ENCODE data around the gene TBC1D8. TPM values are rescaled to one million over a fixed set of nuclear protein-coding genes. Genes with fewer than 3 reads are reported as not detected.

The TBC1D8 gene
- total and polyA plus RNA-seq, 7 experiments from 2014 or later: 0.30 to 20.1 (median 2.2) TPM

- intact Hi-C loops (cut with micrococcal nuclease): no loop called here
- no peaks in the 10 kb centered on the region for H3K27me3 ChIP-seq (ENCODE audit: control insufficient read depth in 2 of 2, insufficient read depth in 2 of 2, low read length in 2 of 2)
- H3K4me1 ChIP-seq (ENCODE audit: control insufficient read depth in 2 of 2, insufficient read depth in 2 of 2, low read length in 2 of 2): no peaks in the 10 kb centered on the region
- H3K36me3 ChIP-seq (ENCODE audit: control insufficient read depth in 2 of 3, insufficient read depth in 3 of 3, low read length in 3 of 3): no peaks in the 10 kb centered on the region
- Mint-ChIP-seq H3K4me3 (no peak overlapping the region), H3K4me1 (peaks cover 0 to 5% (median 0%) of the 10 kb centered on the region in 7 donors), H3K36me3 (peaks cover 0 to 7% (median 0%) of the 10 kb centered on the region in 5 donors), H3K9me3 (peaks cover 0 to 3% (median 0%) of the 10 kb centered on the region in 11 donors), H3K27ac (no peak overlapping the region), H3K27me3 (no peaks in the 10 kb centered on the region)
- H3K27ac ChIP-seq (ENCODE audit: low read depth, low read length): no peak overlapping the region
- CTCF ChIA-PET: no interaction called here
- POLR2A ChIA-PET: no interaction called here
- no peaks in the 10 kb centered on the region for H3K9me3 ChIP-seq (ENCODE audit: control insufficient read depth in 2 of 3, low read length in 3 of 3)
- no peak for DNase-seq
- H3K4me3 ChIP-seq (ENCODE audit: low read length): no peak overlapping the region
- no peak for ATAC-seq
Measured at GRCh38 chr2:101083613-101084012, 67.6 kb downstream of the TBC1D8 start.

- POLR2A ChIA-PET: no interaction called here
- Histone ChIP-seq H3K27me3 (ENCODE audit: control insufficient read depth in 2 of 2, insufficient read depth in 2 of 2, low read length in 2 of 2) (no peaks in the 10 kb centered on the region), H3K36me3 (ENCODE audit: control insufficient read depth in 2 of 3, insufficient read depth in 3 of 3, low read length in 3 of 3) (no peaks in the 10 kb centered on the region), H3K9me3 (ENCODE audit: control insufficient read depth in 2 of 3, low read length in 3 of 3) (no peaks in the 10 kb centered on the region), H3K4me1 (ENCODE audit: control insufficient read depth in 2 of 2, insufficient read depth in 2 of 2, low read length in 2 of 2) (no peaks in the 10 kb centered on the region), H3K27ac (ENCODE audit: low read depth, low read length) (no peak overlapping the region), H3K4me3 (ENCODE audit: low read length) (no peak overlapping the region)
- H3K4me1 Mint-ChIP-seq: peaks cover 0 to 3% (median 0%) of the 10 kb centered on the region in 7 donors
- H3K27me3 Mint-ChIP-seq: no peaks in the 10 kb centered on the region
- H3K9me3 Mint-ChIP-seq: peaks cover 0 to 3% (median 0%) of the 10 kb centered on the region in 11 donors
- no peak overlapping the region for H3K4me3 Mint-ChIP-seq
- DNase-seq: no peak
- intact Hi-C loops (cut with micrococcal nuclease): no loop called here
- H3K36me3 Mint-ChIP-seq: peaks cover 0 to 7% (median 0%) of the 10 kb centered on the region in 5 donors
- ATAC-seq: no peak
- CTCF ChIA-PET: no interaction called here
- H3K27ac Mint-ChIP-seq: no peak overlapping the region
Measured at GRCh38 chr2:101082998-101083397, 68.2 kb downstream of the TBC1D8 start.

- Histone ChIP-seq H3K9me3 (ENCODE audit: control insufficient read depth in 2 of 3, low read length in 3 of 3) (no peaks in the 10 kb centered on the region), H3K27me3 (ENCODE audit: control insufficient read depth in 2 of 2, insufficient read depth in 2 of 2, low read length in 2 of 2) (no peaks in the 10 kb centered on the region), H3K4me1 (ENCODE audit: control insufficient read depth in 2 of 2, insufficient read depth in 2 of 2, low read length in 2 of 2) (no peaks in the 10 kb centered on the region), H3K36me3 (ENCODE audit: control insufficient read depth in 2 of 3, insufficient read depth in 3 of 3, low read length in 3 of 3) (no peaks in the 10 kb centered on the region), H3K4me3 (ENCODE audit: low read length) (no peak overlapping the region), H3K27ac (ENCODE audit: low read depth, low read length) (no peak overlapping the region)
- H3K27ac Mint-ChIP-seq: no peak overlapping the region
- peaks cover 0 to 7% (median 4%) of the 10 kb centered on the region in 5 donors for H3K36me3 Mint-ChIP-seq
- DNase-seq (no peak), ATAC-seq (no peak)
- H3K4me3 Mint-ChIP-seq: no peak overlapping the region
- no peaks in the 10 kb centered on the region for H3K4me1 Mint-ChIP-seq
- peaks cover 0 to 2% (median 0%) of the 10 kb centered on the region in 5 donors for H3K27me3 Mint-ChIP-seq
- intact Hi-C loops (cut with micrococcal nuclease): no loop called here
- CTCF ChIA-PET: no interaction called here
- POLR2A ChIA-PET: no interaction called here
- peaks cover 0 to 3% (median 0%) of the 10 kb centered on the region in 11 donors for H3K9me3 Mint-ChIP-seq
Measured at GRCh38 chr2:101081375-101081907, 69.7 kb downstream of the TBC1D8 start.

- ChIA-PET CTCF (no interaction called here), POLR2A (no interaction called here)
- H3K4me1 Mint-ChIP-seq: no peaks in the 10 kb centered on the region
- no peak overlapping the region for H3K27ac ChIP-seq (ENCODE audit: low read depth, low read length)
- H3K4me1 ChIP-seq (ENCODE audit: control insufficient read depth in 2 of 2, insufficient read depth in 2 of 2, low read length in 2 of 2): no peaks in the 10 kb centered on the region
- intact Hi-C loops (cut with micrococcal nuclease): no loop called here
- peaks cover 0 to 4% (median 0%) of the 10 kb centered on the region in 11 donors for H3K9me3 Mint-ChIP-seq
- no peak overlapping the region for H3K27ac Mint-ChIP-seq
- H3K27me3 Mint-ChIP-seq: peaks cover 0 to 2% (median 0%) of the 10 kb centered on the region in 5 donors
- no peak overlapping the region for H3K4me3 ChIP-seq (ENCODE audit: low read length)
- H3K9me3 ChIP-seq (ENCODE audit: control insufficient read depth in 2 of 3, low read length in 3 of 3): no peaks in the 10 kb centered on the region
- no peaks in the 10 kb centered on the region for H3K27me3 ChIP-seq (ENCODE audit: control insufficient read depth in 2 of 2, insufficient read depth in 2 of 2, low read length in 2 of 2)
- ATAC-seq: no peak
- no peak for DNase-seq
- H3K4me3 Mint-ChIP-seq: no peak overlapping the region
- H3K36me3 ChIP-seq (ENCODE audit: control insufficient read depth in 2 of 3, insufficient read depth in 3 of 3, low read length in 3 of 3): no peaks in the 10 kb centered on the region
- H3K36me3 Mint-ChIP-seq: peaks cover 0 to 11% (median 7%) of the 10 kb centered on the region in 5 donors
Measured at GRCh38 chr2:101080211-101081068, 70.7 kb downstream of the TBC1D8 start.

DNA sequence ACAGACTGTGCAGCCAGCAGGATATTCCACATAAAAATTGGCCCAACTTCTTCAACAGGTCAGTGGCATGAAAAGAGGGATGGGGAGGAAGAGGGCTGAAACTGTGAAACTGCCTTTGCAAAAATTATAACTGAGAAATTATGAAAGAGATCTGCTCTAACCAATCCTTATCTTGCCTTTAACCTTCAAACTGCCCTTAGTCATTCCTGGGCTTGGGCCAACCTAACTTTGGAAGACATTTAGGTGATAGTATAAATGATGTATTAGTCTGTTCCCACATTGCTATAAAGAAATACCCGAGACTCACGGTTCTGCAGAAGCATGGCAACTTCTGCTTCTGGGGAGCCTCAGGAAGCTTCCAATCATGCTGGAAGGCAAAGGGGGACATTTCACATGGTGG, 74.6 kb downstream of the TBC1D8 start:
- Mint-ChIP-seq H3K9me3 (peaks cover 0 to 6% (median 2%) of the 10 kb centered on the region in 11 donors), H3K27me3 (peaks cover 0 to 2% (median 0%) of the 10 kb centered on the region in 5 donors), H3K36me3 (peaks cover 0 to 9% (median 7%) of the 10 kb centered on the region in 5 donors), H3K4me1 (no peaks in the 10 kb centered on the region), H3K27ac (no peak overlapping the region), H3K4me3 (no peak overlapping the region)
- Histone ChIP-seq H3K36me3 (ENCODE audit: control insufficient read depth in 2 of 3, insufficient read depth in 3 of 3, low read length in 3 of 3) (no peaks in the 10 kb centered on the region), H3K27ac (ENCODE audit: low read depth, low read length) (no peak overlapping the region), H3K4me1 (ENCODE audit: control insufficient read depth in 2 of 2, insufficient read depth in 2 of 2, low read length in 2 of 2) (no peaks in the 10 kb centered on the region), H3K9me3 (ENCODE audit: control insufficient read depth in 2 of 3, low read length in 3 of 3) (no peaks in the 10 kb centered on the region), H3K27me3 (ENCODE audit: control insufficient read depth in 2 of 2, insufficient read depth in 2 of 2, low read length in 2 of 2) (no peaks in the 10 kb centered on the region), H3K4me3 (ENCODE audit: low read length) (no peak overlapping the region)
- ChIA-PET POLR2A (no interaction called here), CTCF (no interaction called here)
- DNase-seq (no peak), ATAC-seq (no peak)
- intact Hi-C loops (cut with micrococcal nuclease): no loop called here

DNA sequence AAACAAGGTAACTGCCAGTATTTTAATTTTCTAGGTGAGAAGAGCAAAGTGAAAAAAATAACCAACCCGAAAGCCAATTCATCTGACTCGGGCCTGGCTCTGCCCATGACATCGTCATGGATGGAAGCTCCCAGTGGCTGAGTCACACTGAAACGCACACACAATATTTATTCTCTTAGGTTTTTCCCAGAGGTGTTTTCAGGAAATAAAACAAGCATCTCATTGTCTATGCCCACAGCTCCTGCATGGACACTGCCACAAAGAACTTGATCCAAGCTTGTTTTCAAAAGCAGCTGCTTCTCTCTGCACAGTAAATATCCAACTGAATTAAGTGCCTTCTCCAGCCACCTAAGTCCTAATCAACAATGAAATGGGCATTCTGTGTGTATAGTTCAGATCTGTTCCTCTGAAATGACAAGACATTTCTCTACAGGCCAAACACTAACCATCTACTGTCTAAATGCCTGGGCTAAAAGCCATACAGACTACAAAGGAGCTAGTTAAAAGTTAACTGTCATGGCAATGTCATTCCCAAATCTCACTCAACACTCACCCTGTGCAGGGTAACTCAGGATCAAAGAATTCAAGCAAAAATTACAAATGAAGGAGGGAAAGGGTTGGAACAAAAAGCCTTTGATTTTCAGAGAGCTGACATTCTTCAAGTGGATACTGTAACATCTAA, 86.2 kb downstream of the TBC1D8 start:
- Histone ChIP-seq H3K9me3 (ENCODE audit: control insufficient read depth in 2 of 3, low read length in 3 of 3) (no peaks in the 10 kb centered on the region), H3K27me3 (ENCODE audit: control insufficient read depth in 2 of 2, insufficient read depth in 2 of 2, low read length in 2 of 2) (no peaks in the 10 kb centered on the region), H3K4me1 (ENCODE audit: control insufficient read depth in 2 of 2, insufficient read depth in 2 of 2, low read length in 2 of 2) (no peaks in the 10 kb centered on the region), H3K36me3 (ENCODE audit: control insufficient read depth in 2 of 3, insufficient read depth in 3 of 3, low read length in 3 of 3) (no peaks in the 10 kb centered on the region), H3K27ac (ENCODE audit: low read depth, low read length) (no peak overlapping the region), H3K4me3 (ENCODE audit: low read length) (no peak overlapping the region)
- Mint-ChIP-seq H3K27me3 (no peaks in the 10 kb centered on the region), H3K9me3 (no peaks in the 10 kb centered on the region), H3K4me1 (no peaks in the 10 kb centered on the region), H3K4me3 (no peak overlapping the region), H3K36me3 (no peaks in the 10 kb centered on the region), H3K27ac (no peak overlapping the region)
- intact Hi-C loops (cut with micrococcal nuclease): no loop called here
- ChIA-PET POLR2A (no interaction called here), CTCF (no interaction called here)
- DNase-seq (no peak), ATAC-seq (no peak)
